Spleen (tissue), 7 donors: ENCODE measurements around the gene AAK1.

Experiments
- CTCF ChIP-seq, 11 experiments: fragments of 200-600 bp in 7 of 11; fragments of 450-650 bp in 4 of 11; sonication (generic) in 4 of 11; IDR thresholded peaks in 8 of 11; conservative IDR thresholded peaks in 3 of 11; 1 replicate in 7 of 11; 2 replicates in 4 of 11; pipeline versions ENCODE4 v1.4.0 to v1.8.0; 2016 to 2021; ENCODE audit warnings: antibody characterized with exemption in 11 of 11, inconsistent platforms in 4 of 11, mild to moderate bottlenecking in 1 of 11
- POLR2A ChIP-seq, 3 donors: fragments of 450-650 bp; IDR thresholded peaks; one replicate each; pipeline ENCODE4 v1.5.1; 2017; ENCODE audit warnings: antibody characterized with exemption in 3 of 3, mild to moderate bottlenecking in 1 of 3
- POLR2AphosphoS5 ChIP-seq, 3 donors: sonication (generic); formaldehyde crosslinking; IDR thresholded peaks; one replicate each; pipeline ENCODE4 v1.5.1; 2017; ENCODE audit warnings: antibody characterized with exemption in 3 of 3
- donor health status: DM: no; HTN: no; CAD: no; lungs with moderate emphysema.
- donor health status: DM: no; HTN: no; CAD: no.
- donor health status: DM: no; HTN: no; CAD: no.

- TF ChIP-seq CTCF (IDR thresholded peaks at IDR 0.05 in 8 of 11, conservative IDR thresholded peaks at IDR 0.05 in 3 of 11), result no peak
- no peak for TF ChIP-seq POLR2A (IDR thresholded peaks at IDR 0.05)
- no peak for TF ChIP-seq POLR2AphosphoS5 (IDR thresholded peaks at IDR 0.05)
Measured at GRCh38 chr2:69677914-69678313, 34.4 kb upstream of the AAK1 start.
